Muscle layer of colon (tissue), 2 donors: ENCODE results near the gene SPATA46.
"Not testable (repeated sequence)": the region's sequence is repeated elsewhere in the genome, so short reads cannot be mapped to it uniquely, and the experiment has no call there.

ENCODE experiments used
- H3K27ac ChIP-seq: one replicate; pipeline ENCODE4 v1.7.0; 2013; ENCODE audit warnings: low read depth, mild to moderate bottlenecking, low read length, moderate library complexity
- H3K27me3 ChIP-seq, 2 donors: one replicate each; pipeline ENCODE4 v1.7.0; 2013; ENCODE audit warnings: low read length in 2 of 2, mild to moderate bottlenecking in 2 of 2; ENCODE audit not compliant: insufficient read depth in 2 of 2, control insufficient read depth in 1 of 2
- H3K36me3 ChIP-seq: one replicate; pipeline ENCODE4 v1.7.0; 2013; ENCODE audit warnings: mild to moderate bottlenecking, low read length; ENCODE audit not compliant: insufficient read depth
- H3K4me1 ChIP-seq: one replicate; pipeline ENCODE4 v1.7.0; 2013; ENCODE audit warnings: mild to moderate bottlenecking, low read length; ENCODE audit not compliant: insufficient read depth
- H3K4me3 ChIP-seq, 2 donors: one replicate each; pipeline ENCODE4 v1.7.0; 2013; ENCODE audit warnings: low read length in 2 of 2, low read depth in 1 of 2, mild to moderate bottlenecking in 1 of 2, moderate library complexity in 1 of 2
- H3K9ac ChIP-seq: one replicate; pipeline ENCODE4 v1.7.0; 2013; ENCODE audit warnings: low read length
- H3K9me3 ChIP-seq: one replicate; pipeline ENCODE4 v1.7.0; 2013; ENCODE audit warnings: mild to moderate bottlenecking, low read length
- donor health status: abdominal sarcoma.
- donor health status: Adenocarcinoma of cecum.

SPATA46 gene

DNA sequence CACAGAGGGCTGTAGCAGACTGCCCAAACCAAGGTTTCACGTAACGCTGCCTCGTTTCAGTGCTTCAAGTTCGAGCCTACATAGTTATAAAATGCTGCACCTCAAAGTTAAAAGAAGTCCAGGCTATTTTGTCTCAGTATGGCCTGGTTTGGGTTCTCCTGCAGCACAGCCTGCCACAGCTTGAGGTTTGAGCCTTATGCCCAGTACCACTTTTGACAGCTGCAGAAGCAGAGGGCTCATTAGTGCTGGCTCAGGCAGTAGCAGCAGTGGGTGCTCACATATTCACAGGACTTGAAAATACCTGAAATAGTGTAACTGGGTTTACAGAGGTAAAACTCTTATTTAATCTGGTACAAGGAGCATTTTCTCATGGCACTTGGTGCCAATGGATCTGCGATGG, 15.3 kb downstream of the SPATA46 start:
- Histone ChIP-seq H3K27ac (no peak overlapping the region), H3K4me1 (no peaks in the 10 kb centered on the region), H3K9me3 (no peaks in the 10 kb centered on the region), H3K4me3 (no peak overlapping the region), H3K36me3 (peaks cover 16% of the 10 kb centered on the region), H3K9ac (no peak overlapping the region), H3K27me3 (no peaks in the 10 kb centered on the region)

DNA sequence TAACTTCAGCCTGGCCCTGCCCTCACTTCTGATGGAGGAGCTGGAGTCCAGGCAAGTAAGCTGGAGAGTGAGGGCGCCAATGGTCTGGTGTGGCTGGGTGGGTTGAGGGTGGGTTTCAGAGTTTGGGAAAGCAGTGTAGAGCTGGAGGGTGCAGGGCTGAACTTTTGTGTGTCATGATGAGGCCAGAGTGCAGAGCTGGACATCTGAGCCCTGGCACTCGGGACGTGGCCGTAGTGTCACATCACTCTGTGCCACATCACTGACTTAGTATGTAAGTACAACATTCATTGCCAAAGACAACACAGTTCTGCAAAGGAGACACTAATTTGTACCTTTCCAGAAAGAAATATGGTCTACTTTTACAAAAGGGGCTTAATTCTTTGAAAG, 15.8 kb downstream of the SPATA46 start:
- Histone ChIP-seq H3K27me3 (no peaks in the 10 kb centered on the region), H3K9ac (no peak overlapping the region), H3K4me1 (no peaks in the 10 kb centered on the region), H3K36me3 (peaks cover 18% of the 10 kb centered on the region), H3K27ac (no peak overlapping the region), H3K4me3 (no peak overlapping the region), H3K9me3 (no peaks in the 10 kb centered on the region)

DNA sequence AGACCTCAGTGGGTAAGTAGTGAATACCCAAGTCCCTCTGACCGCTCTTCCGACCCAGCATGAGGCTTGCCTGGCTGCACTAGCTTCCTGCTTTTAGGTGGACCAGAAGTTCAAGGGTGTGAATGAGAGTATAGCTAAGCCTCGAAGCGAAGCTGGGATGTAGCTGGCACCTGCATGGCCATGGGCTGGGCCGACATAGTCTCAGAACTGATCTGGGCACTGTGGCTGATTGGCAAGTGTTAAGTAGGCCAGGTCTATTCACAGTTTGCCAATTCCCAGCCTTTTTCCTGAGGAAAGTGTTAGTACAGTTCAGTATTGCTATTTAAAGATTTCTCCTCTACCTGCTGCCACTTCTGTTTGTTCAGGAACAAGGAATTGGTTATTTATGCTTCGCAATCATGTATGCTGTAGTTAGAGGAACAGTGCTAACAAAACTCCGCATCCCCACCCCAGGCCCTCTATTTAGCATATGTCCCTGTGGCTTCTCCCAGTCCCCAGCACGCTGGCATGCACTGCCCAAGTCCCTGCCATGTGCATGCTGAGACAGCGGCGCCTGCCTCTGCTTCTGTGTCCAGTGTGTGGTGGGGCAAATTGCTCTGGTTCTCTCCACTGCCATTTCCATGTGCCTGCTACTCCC, 16.3 kb downstream of the SPATA46 start:
- H3K4me3 ChIP-seq = no peak overlapping the region
- H3K9me3 ChIP-seq = no peaks in the 10 kb centered on the region
- peaks cover 23% of the 10 kb centered on the region for H3K36me3 ChIP-seq
- H3K27me3 ChIP-seq = no peaks in the 10 kb centered on the region
- no peak overlapping the region for H3K9ac ChIP-seq
- H3K4me1 ChIP-seq = no peaks in the 10 kb centered on the region
- no peak overlapping the region for H3K27ac ChIP-seq

DNA sequence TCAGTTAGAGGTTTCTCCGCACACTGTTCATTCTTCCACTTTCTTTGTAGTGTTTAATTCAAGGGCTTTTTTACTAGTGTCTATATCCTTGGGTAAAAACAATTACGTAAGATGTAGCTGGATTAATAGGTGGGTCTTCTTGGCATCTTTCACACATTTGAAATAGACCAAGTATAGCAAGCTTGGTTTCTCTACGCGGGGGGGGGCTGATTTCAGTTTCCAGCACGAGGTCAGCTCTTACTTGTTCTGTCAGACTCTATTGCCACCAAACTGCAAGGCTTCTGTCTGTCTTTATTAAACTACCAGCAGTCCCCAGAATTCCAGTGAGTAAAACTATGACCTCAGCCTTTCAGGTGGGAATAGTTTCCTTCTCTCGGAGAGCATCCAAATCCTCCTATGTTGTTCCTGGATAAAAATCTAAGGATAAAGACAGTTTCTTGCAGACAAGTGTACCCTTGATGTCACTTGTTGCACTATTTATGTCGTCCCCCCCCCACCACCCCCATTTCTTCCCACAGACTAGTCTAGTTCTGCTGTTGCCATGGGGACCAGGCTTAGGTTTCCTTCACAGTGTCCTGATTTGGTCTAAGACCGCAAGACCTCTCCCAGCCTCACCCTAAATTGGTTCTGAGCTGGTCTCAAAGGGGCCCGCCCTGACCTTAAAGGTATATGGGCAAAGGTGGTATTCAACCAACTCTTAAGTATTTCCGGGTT, 17.0 kb downstream of the SPATA46 start:
- H3K4me1 ChIP-seq = no peaks in the 10 kb centered on the region
- H3K27ac ChIP-seq = no peak overlapping the region
- H3K27me3 ChIP-seq = no peaks in the 10 kb centered on the region
- H3K9me3 ChIP-seq = no peaks in the 10 kb centered on the region
- H3K9ac ChIP-seq = no peak overlapping the region
- peaks cover 24% of the 10 kb centered on the region for H3K36me3 ChIP-seq
- no peak overlapping the region for H3K4me3 ChIP-seq

DNA sequence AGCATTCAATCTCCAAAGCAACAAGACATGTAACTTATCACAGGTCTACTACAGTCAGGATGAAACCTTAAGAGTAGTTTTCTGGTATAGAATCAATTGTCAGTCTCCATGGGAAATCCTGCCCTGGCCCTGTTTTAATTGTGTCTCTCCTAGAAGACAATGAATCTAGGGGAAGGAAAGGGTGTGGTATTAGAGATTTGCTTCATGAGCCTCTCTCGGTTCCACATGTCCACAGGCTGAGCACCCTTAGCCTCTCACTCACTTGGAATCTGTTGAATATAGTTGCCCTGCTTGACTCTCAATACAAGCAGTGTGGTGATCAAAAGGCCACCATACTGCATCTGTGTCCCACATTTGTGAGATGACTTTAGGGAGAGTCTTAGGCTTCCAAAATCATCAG, 17.7 kb downstream of the SPATA46 start:
- no peaks in the 10 kb centered on the region for H3K9me3 ChIP-seq
- H3K4me3 ChIP-seq = no peak overlapping the region
- H3K4me1 ChIP-seq = no peaks in the 10 kb centered on the region
- peaks cover 24% of the 10 kb centered on the region for H3K36me3 ChIP-seq
- H3K27me3 ChIP-seq = no peaks in the 10 kb centered on the region
- no peak overlapping the region for H3K27ac ChIP-seq
- H3K9ac ChIP-seq = no peak overlapping the region

DNA sequence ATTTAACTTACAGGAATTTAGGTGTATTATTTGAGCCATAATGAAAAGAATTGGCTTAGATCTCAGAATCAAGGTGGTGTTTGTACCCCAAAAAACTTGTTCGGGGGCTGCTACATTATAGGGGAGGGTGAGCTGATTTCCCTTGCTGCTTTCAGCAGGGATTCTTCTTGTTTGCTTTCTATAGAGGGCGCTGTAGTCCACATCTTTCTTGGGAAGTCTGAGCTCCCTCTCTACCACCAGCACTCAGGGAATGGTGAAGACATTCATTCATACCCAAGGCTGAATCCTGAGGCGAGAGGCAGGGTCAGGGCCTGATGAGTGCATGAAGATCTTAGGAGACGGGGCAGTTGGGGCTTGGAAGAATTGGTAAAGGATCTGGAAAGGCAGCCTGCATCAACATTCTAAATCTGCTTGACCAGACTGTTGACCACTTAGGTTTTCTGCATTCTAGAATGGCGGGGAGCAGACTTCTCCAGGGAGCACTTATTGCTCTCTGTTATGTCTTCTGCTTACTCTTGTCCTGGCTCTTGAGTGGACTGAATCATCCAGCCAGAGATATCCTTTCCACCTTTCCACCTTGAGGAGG, 18.9 kb downstream of the SPATA46 start:
- H3K36me3 ChIP-seq = peaks cover 24% of the 10 kb centered on the region
- H3K27me3 ChIP-seq = no peaks in the 10 kb centered on the region
- no peak overlapping the region for H3K9ac ChIP-seq
- H3K4me1 ChIP-seq = no peaks in the 10 kb centered on the region
- H3K9me3 ChIP-seq = no peaks in the 10 kb centered on the region
- H3K27ac ChIP-seq = no peak overlapping the region
- H3K4me3 ChIP-seq = no peak overlapping the region

DNA sequence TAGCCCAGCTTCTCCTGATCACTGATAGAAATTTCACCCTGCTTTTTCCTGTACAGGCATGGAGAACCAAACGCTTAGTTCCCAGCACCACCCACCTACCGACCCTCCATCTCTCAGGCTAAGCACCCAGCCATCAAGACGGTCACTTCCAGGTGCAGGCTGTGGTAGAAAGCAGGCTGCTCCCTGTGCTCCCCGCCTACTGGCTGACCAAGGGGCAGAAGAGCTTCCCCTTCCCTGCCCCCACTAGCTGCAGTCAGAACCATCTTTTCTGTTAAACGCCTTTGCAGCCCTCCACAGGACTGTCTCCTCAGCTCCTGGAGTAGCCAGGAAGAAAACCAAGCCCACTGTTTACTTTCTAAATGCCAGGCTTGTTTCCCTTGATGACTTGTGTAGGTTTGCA, 23.0 kb downstream of the SPATA46 start:
- no peaks in the 10 kb centered on the region for H3K27me3 ChIP-seq
- H3K4me1 ChIP-seq = no peaks in the 10 kb centered on the region
- no peak overlapping the region for H3K4me3 ChIP-seq
- H3K9me3 ChIP-seq = no peaks in the 10 kb centered on the region
- no peak overlapping the region for H3K27ac ChIP-seq
- H3K9ac ChIP-seq = no peak overlapping the region
- peaks cover 20% of the 10 kb centered on the region for H3K36me3 ChIP-seq

DNA sequence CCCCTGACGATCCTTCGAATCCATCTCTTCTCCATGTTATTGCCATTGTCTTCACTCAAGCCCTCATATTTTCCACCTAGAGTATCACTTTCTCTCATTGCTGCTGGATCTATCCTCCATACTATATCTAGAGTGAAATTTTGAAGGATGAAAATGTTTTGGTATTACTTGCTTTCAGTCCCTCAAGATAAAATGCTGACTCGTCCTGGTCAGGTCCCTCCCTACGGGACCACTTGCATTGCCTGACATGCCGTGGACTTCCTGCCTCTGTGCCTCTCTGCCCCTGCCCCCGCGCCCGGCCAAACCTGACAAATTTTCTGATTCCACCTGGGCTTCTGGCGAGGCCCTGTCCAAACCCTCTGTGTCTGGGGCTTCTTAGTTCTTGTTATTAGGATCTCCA, 23.6 kb downstream of the SPATA46 start:
- no peak overlapping the region for H3K9ac ChIP-seq
- no peak overlapping the region for H3K27ac ChIP-seq
- H3K9me3 ChIP-seq = no peaks in the 10 kb centered on the region
- peaks cover 20% of the 10 kb centered on the region for H3K36me3 ChIP-seq
- no peak overlapping the region for H3K4me3 ChIP-seq
- no peaks in the 10 kb centered on the region for H3K4me1 ChIP-seq
- no peaks in the 10 kb centered on the region for H3K27me3 ChIP-seq

DNA sequence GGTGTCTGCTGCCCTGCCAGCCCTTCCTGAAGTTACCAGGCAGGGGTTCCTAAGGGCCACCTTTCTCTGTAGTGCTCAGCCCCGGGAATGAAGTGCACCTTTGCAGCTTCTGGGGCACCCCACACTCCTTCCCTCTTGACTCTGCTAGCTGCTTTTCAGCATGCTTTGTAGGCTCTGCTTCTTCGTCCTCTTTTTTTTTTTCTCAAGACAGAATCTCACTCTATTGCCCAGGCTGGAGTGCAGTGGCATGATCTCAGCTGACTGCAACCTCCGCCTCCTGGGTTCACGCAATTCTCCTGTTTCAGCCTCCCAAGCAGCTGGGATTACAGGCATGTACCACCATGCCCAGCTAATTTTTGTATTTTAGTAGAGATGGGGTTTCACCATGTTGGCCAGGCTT, 24.8 kb downstream of the SPATA46 start:
- not testable (repeated sequence) for H3K27me3 ChIP-seq, H3K4me3 ChIP-seq, H3K27ac ChIP-seq, H3K4me1 ChIP-seq, H3K9ac ChIP-seq, H3K9me3 ChIP-seq
- peaks cover 11% of the 10 kb centered on the region for H3K36me3 ChIP-seq

DNA sequence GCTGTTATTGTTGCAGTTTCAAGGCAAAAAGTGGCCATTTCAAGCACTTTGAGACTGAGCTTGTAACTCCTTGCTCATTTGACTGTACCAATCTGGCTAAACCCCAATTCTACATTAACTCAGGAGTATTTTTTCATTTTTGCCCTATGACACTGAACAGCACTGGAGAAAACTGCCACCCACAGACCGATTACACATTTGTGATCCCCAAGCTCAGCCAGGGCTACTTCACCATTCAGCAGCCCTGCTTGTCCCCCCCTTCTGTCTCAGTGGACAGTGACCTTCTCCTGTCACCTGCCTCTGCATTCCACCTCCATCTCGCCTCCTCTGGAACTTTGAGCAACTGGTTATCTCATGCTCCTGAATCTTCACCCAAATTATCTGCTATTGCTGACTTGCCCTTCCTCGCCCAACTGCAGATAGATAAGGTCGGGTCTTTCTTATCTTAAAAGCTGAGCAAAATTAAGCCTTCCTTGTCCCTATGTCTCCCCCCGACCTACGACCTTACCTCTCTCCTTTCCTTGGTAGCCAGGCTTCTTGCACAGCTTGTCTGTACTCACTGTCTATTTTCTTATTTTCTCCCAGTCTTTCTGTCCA, 25.3 kb downstream of the SPATA46 start:
- Histone ChIP-seq H3K27me3 (no peaks in the 10 kb centered on the region), H3K27ac (no peak overlapping the region), H3K9me3 (no peaks in the 10 kb centered on the region), H3K4me1 (no peaks in the 10 kb centered on the region), H3K36me3 (peaks cover 8% of the 10 kb centered on the region), H3K4me3 (no peak overlapping the region), H3K9ac (no peak overlapping the region)

DNA sequence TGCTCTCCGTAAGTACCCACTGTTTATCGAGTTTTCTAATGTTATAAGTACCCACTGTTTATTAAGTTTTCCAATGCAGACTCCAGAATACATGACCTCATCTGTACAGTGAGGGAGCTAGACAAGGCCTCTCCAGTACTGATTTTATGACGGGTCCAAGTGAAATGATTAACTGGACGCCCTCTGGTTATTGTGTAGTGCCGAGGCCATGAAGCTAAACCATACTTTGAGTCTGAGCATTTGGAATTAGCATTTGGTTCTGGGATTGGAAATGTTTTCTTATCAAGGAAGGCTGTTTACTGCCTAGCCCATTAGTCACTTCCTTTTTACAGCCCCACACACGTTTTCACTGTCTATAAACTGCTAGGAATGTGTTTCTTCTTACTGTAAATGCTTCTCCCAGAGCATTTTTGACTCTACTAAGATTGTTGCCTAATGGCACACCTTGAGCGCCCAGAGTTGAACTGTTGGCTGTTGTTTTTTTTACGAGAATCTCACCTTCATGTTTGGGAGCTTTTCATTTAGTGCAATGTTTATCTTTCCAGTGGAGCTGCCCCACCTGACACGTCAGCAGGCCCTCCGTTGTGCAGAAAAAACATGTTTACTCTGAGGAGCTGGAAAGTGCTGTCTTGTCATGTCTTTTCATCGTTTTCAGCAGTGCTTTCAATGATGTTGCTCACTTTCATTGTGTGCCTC, 26.9 kb downstream of the SPATA46 start:
- Histone ChIP-seq H3K36me3 (no peaks in the 10 kb centered on the region), H3K27ac (no peak overlapping the region), H3K9ac (no peak overlapping the region), H3K4me1 (no peaks in the 10 kb centered on the region), H3K4me3 (no peak overlapping the region), H3K9me3 (no peaks in the 10 kb centered on the region), H3K27me3 (no peaks in the 10 kb centered on the region)
